GM19025 (cell line): ENCODE results near the gene MRPL44.
"Not testable (repeated sequence)": the region's sequence is repeated elsewhere in the genome, so short reads cannot be mapped to it uniquely, and the experiment has no call there.

ENCODE experiments used
- ATAC-seq: cut with Tn5 transposase; IDR thresholded peaks from one replicate; pipeline ENCODE4 v1.9.1; 2021; ENCODE audit warnings: mild to moderate bottlenecking, low read depth, moderate library complexity; ENCODE audit not compliant: unreplicated experiment

Gene MRPL44

GRCh38 chr2:223935459-223936125 is 21.7 kb upstream of the MRPL44 start:
- ATAC-seq: no peak

GRCh38 chr2:223936862-223937326 is 20.4 kb upstream of the MRPL44 start:
- no peak for ATAC-seq

GRCh38 chr2:223937535-223937934 is 19.7 kb upstream of the MRPL44 start:
- no peak for ATAC-seq

GRCh38 chr2:223939438-223939837 is 17.8 kb upstream of the MRPL44 start:
- not testable (repeated sequence) for ATAC-seq

GRCh38 chr2:223941579-223942277 is 15.5 kb upstream of the MRPL44 start:
- peak; percentile 41 for ATAC-seq

- no peak for ATAC-seq
Measured at GRCh38 chr2:223943135-223943534, 14.1 kb upstream of the MRPL44 start.

GRCh38 chr2:223943561-223944008 is 13.7 kb upstream of the MRPL44 start:
- ATAC-seq: no peak

- ATAC-seq: no peak
Measured at GRCh38 chr2:223944166-223944702, 13.0 kb upstream of the MRPL44 start.

GRCh38 chr2:223944703-223945531 is 12.3 kb upstream of the MRPL44 start, which contains the start of gene WDFY1:
Gene WDFY1 (minus strand): TSS chr2:223945335. CDS start chr2:223945284, 51 bp downstream.
- peak; percentile 74 for ATAC-seq

- no peak for ATAC-seq
Measured at GRCh38 chr2:223945755-223946154, 11.5 kb upstream of the MRPL44 start.

- no peak for ATAC-seq
Measured at GRCh38 chr2:223947711-223948205, 9.5 kb upstream of the MRPL44 start.

- no peak for ATAC-seq
Measured at GRCh38 chr2:223949241-223949840, 7.9 kb upstream of the MRPL44 start.

- ATAC-seq: no peak
Measured at GRCh38 chr2:223950448-223951347, 6.6 kb upstream of the MRPL44 start.

- peak; percentile 45 for ATAC-seq
Measured at GRCh38 chr2:223952280-223952968, 4.8 kb upstream of the MRPL44 start.

GRCh38 chr2:223954401-223954800 is 2.9 kb upstream of the MRPL44 start:
- no peak for ATAC-seq

- ATAC-seq: no peak
Measured at GRCh38 chr2:223956300-223956699, 963 bp upstream of the MRPL44 start.

- ATAC-seq: no peak
Measured at GRCh38 chr2:223959688-223960087, 2.4 kb downstream of the MRPL44 start.

- ATAC-seq: no peak
Measured at GRCh38 chr2:223967981-223968380, 10.7 kb downstream of the MRPL44 start.
